Erythroblast (primary cell): ENCODE results near the gene DOCK9.

Experiments used
- GATA1 ChIP-seq: IDR thresholded peaks from 2 replicates; pipeline ENCODE4 v1.6.1; 2011; ENCODE audit warnings: low read depth, mild to moderate bottlenecking, control low read depth, low read length, moderate library complexity
- POLR2A ChIP-seq: IDR thresholded peaks from 2 replicates; pipeline ENCODE4 v1.6.1; 2011; ENCODE audit warnings: mild to moderate bottlenecking, low read length

DNA sequence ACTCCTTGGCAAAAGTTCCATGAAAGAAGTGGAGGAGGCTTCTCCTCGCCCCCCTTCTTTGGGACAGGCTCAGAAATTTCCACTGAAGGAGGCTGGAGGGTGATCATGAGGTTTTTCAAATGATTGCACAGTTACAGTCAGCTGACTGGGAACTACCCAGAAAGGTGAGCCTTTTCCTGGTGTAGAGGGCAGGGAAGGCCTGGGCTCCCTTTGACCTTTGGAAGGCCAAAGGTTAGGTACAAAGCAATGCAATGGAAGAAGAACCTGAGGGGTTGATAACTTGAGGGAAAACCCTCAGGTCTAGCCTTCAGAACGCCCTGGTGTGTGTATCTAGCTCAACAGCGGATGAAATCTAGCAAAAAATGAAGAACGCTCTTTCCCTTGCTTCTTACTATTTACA is 175.3 kb downstream of the DOCK9 start:
- no peak for TF ChIP-seq POLR2A
- TF ChIP-seq GATA1, result no peak
